Hepatocyte (in vitro differentiated cells): ENCODE measurements around the gene ZCCHC9. TPM values are rescaled to one million over a fixed set of nuclear protein-coding genes. Genes with fewer than 3 reads are reported as not detected.

ENCODE experiments used
- DNase-seq: peaks from one replicate; pipeline ENCODE4 v3.0.0-alpha.2; 2016; ENCODE audit warnings: low spot score
- H2AFZ ChIP-seq: fragments of 200-600 bp; sonication (generic); 2 replicates; pipeline ENCODE4 v1.6.0; 2016; ENCODE audit warnings: antibody characterized with exemption, mild to moderate bottlenecking
- H3K27ac ChIP-seq: fragments of 200-600 bp; sonication (generic); 2 replicates; pipeline ENCODE4 v1.5.1; 2016; ENCODE audit warnings: mild to moderate bottlenecking
- H3K27me3 ChIP-seq: fragments of 200-600 bp; sonication (generic); 2 replicates; pipeline ENCODE4 v1.6.1; 2016
- H3K36me3 ChIP-seq: fragments of 200-600 bp; sonication (generic); replicated peaks from 2 replicates; pipeline ENCODE4 v1.5.1; 2016; ENCODE audit warnings: low read depth; ENCODE audit not compliant: insufficient read depth
- H3K4me1 ChIP-seq: fragments of 200-600 bp; sonication (generic); 2 replicates; pipeline ENCODE4 v1.5.1; 2016; ENCODE audit warnings: mild to moderate bottlenecking, moderate library complexity; ENCODE audit not compliant: insufficient read depth
- H3K4me2 ChIP-seq: fragments of 200-600 bp; sonication (generic); 2 replicates; pipeline ENCODE4 v1.6.0; 2016
- H3K4me3 ChIP-seq: fragments of 200-600 bp; sonication (generic); 2 replicates; pipeline ENCODE4 v1.5.1; 2016; ENCODE audit warnings: mild to moderate bottlenecking
- H3K79me2 ChIP-seq: fragments of 200-600 bp; sonication (generic); 2 replicates; pipeline ENCODE4 v1.6.0; 2017; ENCODE audit warnings: mild to moderate bottlenecking
- H3K9me2 ChIP-seq: fragments of 200-600 bp; sonication (generic); replicated peaks from 2 replicates; pipeline ENCODE4 v1.6.0; 2017; ENCODE audit warnings: mild to moderate bottlenecking; ENCODE audit not compliant: insufficient read depth
- H3K9me3 ChIP-seq: fragments of 200-600 bp; sonication (generic); 2 replicates; pipeline ENCODE4 v1.5.1; 2016; ENCODE audit warnings: low read depth, mild to moderate bottlenecking
- H4K20me1 ChIP-seq: fragments of 200-600 bp; sonication (generic); 2 replicates; pipeline ENCODE4 v1.6.0; 2016; ENCODE audit warnings: mild to moderate bottlenecking; ENCODE audit not compliant: insufficient read depth, poor library complexity, severe bottlenecking
- EZH2 ChIP-seq: fragments of 200-600 bp; sonication (generic); IDR thresholded peaks from 2 replicates; pipeline ENCODE4 v1.6.1; 2016; ENCODE audit warnings: antibody characterized with exemption, mild to moderate bottlenecking, borderline replicate concordance
- EZH2phosphoT487 ChIP-seq: fragments of 200-600 bp; sonication (generic); IDR thresholded peaks from one replicate; pipeline ENCODE4 v1.6.1; 2018; ENCODE audit warnings: antibody characterized with exemption, mild to moderate bottlenecking, low read depth, moderate library complexity; ENCODE audit not compliant: unreplicated experiment, severe bottlenecking
- WGBS: methylation state at CpG from one replicate; pipeline ENCODE4 v1.1.6; 2016; ENCODE audit warnings: low lambda C conversion rate; ENCODE audit errors: missing lambda C conversion rate; 5-methylcytosine and 5-hydroxymethylcytosine counted together
- polyA plus RNA-seq: library from polyadenylated mRNA; unstranded; fragments of >200 nt; fragmentation: Nextera tagmentation; extraction: Ambion mirVana; gene quantifications from 2 replicates; pipeline ENCODE4 v1.2.1, GENCODE V29; 2016
- total RNA-seq: library from RNA; depleted of rRNA; stranded (reverse); fragments of >200 nt; gene quantifications from 2 replicates; pipeline ENCODE4 v1.2.3, GENCODE V29; 2014
- TF ChIP-seq, protein P1 (sequence below): fragments of 200-600 bp; sonication (generic); IDR thresholded peaks from 2 replicates; pipeline ENCODE4 v1.5.1; 2016; ENCODE audit warnings: antibody characterized with exemption, mild to moderate bottlenecking; ENCODE audit not compliant: poor library complexity

The ZCCHC9 gene
- total and polyA plus RNA-seq, 2 experiments from 2014 or later = 22.8 to 35.2 TPM

DNA sequence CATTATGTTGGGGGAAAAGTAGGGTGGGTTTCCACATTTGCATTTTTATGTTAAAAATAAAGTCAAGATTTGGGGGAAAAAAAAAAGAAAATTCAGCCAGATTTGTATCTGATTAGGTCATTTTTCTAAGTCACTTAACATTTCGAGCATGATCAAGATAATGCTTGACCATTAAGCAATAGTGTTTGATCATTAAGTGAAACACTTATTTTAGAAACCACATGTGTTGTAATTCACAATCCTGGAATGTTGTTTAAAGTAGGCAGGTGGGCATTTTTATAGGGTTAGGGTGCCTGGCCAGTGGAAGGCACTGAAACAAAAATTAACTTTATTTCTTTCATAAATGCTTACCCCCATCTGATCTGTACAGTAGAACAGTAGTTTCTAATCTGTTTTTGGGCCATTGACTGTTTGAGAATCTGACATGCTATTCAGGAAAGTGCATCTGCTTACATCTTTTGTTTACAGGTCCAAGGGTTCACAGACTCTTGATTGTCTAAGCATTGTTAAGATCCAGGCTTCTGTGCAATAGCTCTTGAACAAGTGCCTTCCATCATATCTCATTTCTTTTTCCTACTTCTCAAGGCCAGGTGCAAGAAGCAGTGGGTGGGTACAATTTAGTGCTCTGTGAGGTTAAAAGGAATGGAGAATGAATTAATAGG, 9.1 kb downstream of the ZCCHC9 start:
- TF ChIP-seq, protein P1, sequence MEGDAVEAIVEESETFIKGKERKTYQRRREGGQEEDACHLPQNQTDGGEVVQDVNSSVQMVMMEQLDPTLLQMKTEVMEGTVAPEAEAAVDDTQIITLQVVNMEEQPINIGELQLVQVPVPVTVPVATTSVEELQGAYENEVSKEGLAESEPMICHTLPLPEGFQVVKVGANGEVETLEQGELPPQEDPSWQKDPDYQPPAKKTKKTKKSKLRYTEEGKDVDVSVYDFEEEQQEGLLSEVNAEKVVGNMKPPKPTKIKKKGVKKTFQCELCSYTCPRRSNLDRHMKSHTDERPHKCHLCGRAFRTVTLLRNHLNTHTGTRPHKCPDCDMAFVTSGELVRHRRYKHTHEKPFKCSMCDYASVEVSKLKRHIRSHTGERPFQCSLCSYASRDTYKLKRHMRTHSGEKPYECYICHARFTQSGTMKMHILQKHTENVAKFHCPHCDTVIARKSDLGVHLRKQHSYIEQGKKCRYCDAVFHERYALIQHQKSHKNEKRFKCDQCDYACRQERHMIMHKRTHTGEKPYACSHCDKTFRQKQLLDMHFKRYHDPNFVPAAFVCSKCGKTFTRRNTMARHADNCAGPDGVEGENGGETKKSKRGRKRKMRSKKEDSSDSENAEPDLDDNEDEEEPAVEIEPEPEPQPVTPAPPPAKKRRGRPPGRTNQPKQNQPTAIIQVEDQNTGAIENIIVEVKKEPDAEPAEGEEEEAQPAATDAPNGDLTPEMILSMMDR = no peak
- TF ChIP-seq EZH2phosphoT487 = no peak
- TF ChIP-seq EZH2 = no peak
- H3K27ac ChIP-seq = no peak overlapping the region
- no peaks in the 10 kb centered on the region for H3K9me2 ChIP-seq
- no peaks in the 10 kb centered on the region for H3K4me1 ChIP-seq
- H4K20me1 ChIP-seq = no peaks in the 10 kb centered on the region
- H3K4me3 ChIP-seq = no peak overlapping the region
- no peaks in the 10 kb centered on the region for H3K27me3 ChIP-seq
- H3K36me3 ChIP-seq = no peaks in the 10 kb centered on the region
- 70% methylated on average over 1 of the region's 1 CpG for WGBS
- no peak for DNase-seq
- no peaks in the 10 kb centered on the region for H3K9me3 ChIP-seq
- H3K79me2 ChIP-seq = no peaks in the 10 kb centered on the region
- H3K4me2 ChIP-seq = no peak overlapping the region
- H2AFZ ChIP-seq = no peak overlapping the region

DNA sequence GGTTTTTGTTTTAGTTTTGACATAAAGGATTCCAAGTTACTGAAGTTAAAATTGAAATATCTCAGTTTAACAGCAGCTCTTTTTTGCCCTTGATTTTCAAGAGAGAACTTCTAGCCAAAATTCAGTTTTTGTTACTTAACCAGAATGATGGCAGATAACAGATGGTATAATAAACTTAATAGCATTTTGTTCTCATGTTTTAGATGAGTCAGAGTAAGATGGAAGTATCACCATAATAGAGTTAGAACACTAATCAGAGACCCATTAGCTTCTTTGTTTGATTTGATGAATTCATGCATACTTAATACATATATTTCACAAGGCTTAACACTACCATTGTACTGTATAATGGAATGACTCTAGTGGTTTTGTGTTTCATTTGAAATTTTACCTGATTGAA, 11.9 kb downstream of the ZCCHC9 start:
- no peaks in the 10 kb centered on the region for H3K36me3 ChIP-seq
- no peak for DNase-seq
- H3K4me3 ChIP-seq = no peak overlapping the region
- no peaks in the 10 kb centered on the region for H3K9me3 ChIP-seq
- no peak overlapping the region for H2AFZ ChIP-seq
- TF ChIP-seq, protein P1 = no peak
- no peak for TF ChIP-seq EZH2phosphoT487
- no peak for TF ChIP-seq EZH2
- H3K27me3 ChIP-seq = no peaks in the 10 kb centered on the region
- H3K4me2 ChIP-seq = no peak overlapping the region
- no peak overlapping the region for H3K27ac ChIP-seq
- H3K9me2 ChIP-seq = no peaks in the 10 kb centered on the region
- no peaks in the 10 kb centered on the region for H4K20me1 ChIP-seq
- no peaks in the 10 kb centered on the region for H3K4me1 ChIP-seq
- no peaks in the 10 kb centered on the region for H3K79me2 ChIP-seq

DNA sequence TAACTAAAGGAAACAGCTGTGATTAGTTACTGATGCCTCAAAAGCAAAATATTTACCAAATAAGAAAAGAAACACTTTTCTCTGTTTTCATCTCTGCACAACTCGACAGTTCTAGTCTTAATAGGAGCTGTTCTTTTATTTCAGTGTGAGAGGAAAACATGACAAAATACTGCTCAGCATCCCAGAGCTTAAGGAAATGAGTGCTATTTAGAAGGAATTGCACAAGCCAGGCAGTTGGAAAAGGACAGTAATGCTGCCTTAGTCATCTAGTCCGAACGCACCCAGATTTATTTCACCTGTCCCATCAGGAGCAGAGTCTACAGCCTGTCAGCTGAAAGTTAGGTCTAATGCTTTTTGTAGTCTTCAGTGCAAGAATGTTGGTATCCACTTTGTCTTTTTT, 12.3 kb downstream of the ZCCHC9 start:
- Histone ChIP-seq H3K4me3 (no peak overlapping the region), H3K27me3 (no peaks in the 10 kb centered on the region), H4K20me1 (no peaks in the 10 kb centered on the region), H3K9me2 (no peaks in the 10 kb centered on the region), H3K27ac (no peak overlapping the region), H3K79me2 (no peaks in the 10 kb centered on the region), H2AFZ (no peak overlapping the region), H3K4me1 (no peaks in the 10 kb centered on the region), H3K36me3 (no peaks in the 10 kb centered on the region), H3K9me3 (no peaks in the 10 kb centered on the region), H3K4me2 (no peak overlapping the region)
- WGBS = 94% methylated on average over 3 of the region's 3 CpGs
- no peak for DNase-seq
- TF ChIP-seq, protein P1 = no peak
- TF ChIP-seq EZH2phosphoT487 (no peak), EZH2 (no peak)
